GM21515 (cell line): ENCODE results near the gene GALNTL6.
"Not testable (repeated sequence)": the region's sequence is repeated elsewhere in the genome, so short reads cannot be mapped to it uniquely, and the experiment has no call there.

Experiments used
- ATAC-seq: cut with Tn5 transposase; IDR thresholded peaks from one replicate; pipeline ENCODE4 v1.9.1; 2021; ENCODE audit not compliant: unreplicated experiment

Gene GALNTL6

GRCh38 chr4:173042139-173042538, 1228.9 kb downstream of the GALNTL6 start:
- not testable (repeated sequence) for ATAC-seq

GRCh38 chr4:173044340-173044739, 1231.1 kb downstream of the GALNTL6 start:
- ATAC-seq, result no peak

DNA sequence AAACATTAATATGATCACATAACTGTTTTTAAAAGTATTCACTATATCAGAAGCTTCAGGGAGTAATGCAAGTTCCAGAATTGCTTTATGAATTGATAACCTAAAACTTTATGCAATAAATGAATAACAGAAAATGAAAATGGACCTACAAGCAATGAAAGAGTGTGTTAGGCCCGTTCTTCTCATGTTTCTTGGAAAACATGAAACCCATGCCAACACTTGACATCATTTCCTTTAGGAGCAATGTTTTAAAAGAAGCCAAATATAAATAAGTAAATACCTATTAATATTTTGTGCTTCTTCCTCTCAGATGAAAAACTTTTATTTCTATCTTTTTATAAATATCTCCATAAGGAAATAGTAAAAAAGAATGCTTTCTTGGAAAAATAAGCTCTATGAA, 1232.4 kb downstream of the GALNTL6 start:
- ATAC-seq, result no peak

- ATAC-seq, result no peak
Observed at GRCh38 chr4:173046144-173046543, 1232.9 kb downstream of the GALNTL6 start.

GRCh38 chr4:173046818-173047217, 1233.6 kb downstream of the GALNTL6 start:
- no peak for ATAC-seq

DNA sequence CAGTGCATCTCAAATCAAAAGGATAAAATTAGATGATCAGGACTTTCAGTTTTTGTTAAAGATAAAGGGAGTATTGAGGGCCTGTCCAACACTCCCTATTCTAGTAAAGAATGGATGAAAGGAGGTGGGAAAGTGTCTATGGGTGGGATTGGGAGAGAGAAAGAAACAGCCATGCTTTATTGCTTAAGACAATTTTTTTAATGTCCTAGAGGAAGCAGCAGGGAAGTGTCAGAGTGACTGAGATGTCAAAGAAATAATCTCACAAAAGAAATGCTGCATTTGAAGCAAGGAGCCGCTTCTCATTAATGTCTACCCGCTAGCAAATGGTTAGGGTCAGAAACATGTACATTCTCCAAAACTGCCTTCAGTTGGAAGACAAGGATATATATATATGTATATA, 1238.0 kb downstream of the GALNTL6 start:
- ATAC-seq, result no peak

DNA sequence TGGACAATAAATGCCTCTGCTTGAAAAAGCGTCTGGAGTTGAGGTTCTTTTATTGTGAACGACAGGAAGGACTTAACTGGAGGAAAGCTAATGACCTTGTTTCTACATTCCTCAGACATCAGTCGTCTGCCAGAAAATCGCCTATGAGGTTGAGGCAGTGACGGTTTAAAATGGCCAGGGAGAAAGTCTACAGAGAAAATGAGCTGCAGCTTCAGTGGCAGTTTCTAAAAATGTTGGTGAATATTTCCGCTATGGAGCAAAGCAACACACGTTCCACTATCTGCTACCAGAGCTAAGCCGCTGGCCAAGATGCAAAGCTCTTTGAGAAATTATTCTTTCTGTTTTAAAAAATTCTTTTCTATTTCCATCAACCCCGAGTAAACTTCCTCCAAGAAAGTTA, 1238.5 kb downstream of the GALNTL6 start:
- ATAC-seq, result no peak

DNA sequence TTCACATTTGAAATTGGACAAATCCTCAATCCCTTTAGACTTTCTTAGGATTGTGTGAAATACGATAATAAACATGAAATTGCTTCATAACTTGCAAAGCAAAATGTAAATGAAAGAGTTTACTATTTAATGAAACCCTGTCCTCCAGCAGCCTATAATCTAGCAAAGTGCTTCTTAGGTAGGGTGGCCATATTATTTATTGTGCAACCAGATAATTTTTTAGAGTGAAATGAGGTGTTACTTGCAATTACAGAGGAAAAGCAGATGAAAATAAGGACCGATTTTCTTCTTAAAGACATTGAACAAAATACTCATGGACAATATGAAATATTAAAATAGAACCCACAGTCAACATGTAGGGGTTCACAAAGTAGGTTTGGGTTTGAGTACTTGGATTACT, 1239.2 kb downstream of the GALNTL6 start:
- no peak for ATAC-seq

- no peak for ATAC-seq
Observed at GRCh38 chr4:173056271-173056670, 1243.1 kb downstream of the GALNTL6 start.

DNA sequence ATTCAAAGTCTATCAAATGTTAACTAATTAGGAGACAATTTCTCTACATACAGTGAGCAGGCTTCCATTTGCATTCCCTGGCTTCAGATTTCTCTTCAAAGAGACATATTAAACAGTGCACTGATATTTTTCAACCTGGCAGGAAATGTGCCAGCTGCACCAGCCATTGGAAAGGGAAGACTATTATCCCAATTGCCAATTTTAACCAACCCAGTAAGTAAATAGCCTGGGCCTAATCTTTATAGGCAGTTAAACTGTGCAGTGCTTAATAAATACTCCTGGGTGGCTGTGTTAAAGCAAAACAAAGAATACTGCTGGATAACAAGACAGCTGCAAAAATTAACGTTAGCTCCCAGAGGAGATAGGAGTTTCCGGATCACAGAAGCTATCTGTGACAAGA, 1243.5 kb downstream of the GALNTL6 start:
- ATAC-seq, result no peak

DNA sequence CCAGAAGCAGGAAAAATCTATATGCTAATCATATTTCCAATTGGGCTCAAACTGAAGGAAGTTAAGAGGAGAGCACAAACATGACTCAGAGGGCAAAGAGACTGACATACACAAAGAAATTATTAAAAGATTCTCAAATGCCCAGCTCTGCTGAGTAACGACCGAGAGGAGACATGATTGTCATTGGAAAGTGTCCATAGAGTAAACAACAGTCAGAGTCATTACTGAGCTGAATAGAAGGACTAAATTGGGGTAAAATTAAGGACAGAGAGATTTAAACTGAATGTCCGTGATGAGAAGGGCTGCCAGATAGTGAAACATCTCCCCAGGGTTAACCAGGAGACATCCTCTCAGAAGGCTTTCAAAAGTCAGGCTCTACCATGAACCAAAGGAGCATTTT, 1244.2 kb downstream of the GALNTL6 start:
- ATAC-seq, result no peak

GRCh38 chr4:173057901-173058300, 1244.7 kb downstream of the GALNTL6 start:
- ATAC-seq, result no peak

GRCh38 chr4:173061160-173061559, 1248.0 kb downstream of the GALNTL6 start:
- no peak for ATAC-seq

- no peak for ATAC-seq
Observed at GRCh38 chr4:173073939-173074500, 1260.8 kb downstream of the GALNTL6 start.

DNA sequence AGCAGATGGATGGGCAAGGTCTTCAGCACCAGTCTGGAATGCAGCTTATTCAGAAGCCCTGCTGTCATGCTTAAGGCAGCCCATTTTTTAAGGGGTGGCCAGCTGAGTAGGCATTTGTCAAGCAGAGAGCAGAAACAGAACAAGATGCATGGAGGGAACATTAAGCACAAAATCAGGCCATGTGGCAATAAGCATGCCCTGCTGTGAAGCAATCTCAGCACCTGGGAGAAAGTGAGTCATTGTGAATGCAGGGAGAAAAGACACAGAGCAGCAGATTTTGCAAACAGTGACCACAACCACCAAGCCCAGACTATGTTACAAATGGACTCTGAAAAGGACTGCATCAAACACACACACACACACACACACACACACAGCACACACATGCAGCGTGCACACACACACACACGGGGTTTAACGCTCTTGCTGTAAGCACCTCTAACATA, 1261.3 kb downstream of the GALNTL6 start:
- ATAC-seq, result no peak

DNA sequence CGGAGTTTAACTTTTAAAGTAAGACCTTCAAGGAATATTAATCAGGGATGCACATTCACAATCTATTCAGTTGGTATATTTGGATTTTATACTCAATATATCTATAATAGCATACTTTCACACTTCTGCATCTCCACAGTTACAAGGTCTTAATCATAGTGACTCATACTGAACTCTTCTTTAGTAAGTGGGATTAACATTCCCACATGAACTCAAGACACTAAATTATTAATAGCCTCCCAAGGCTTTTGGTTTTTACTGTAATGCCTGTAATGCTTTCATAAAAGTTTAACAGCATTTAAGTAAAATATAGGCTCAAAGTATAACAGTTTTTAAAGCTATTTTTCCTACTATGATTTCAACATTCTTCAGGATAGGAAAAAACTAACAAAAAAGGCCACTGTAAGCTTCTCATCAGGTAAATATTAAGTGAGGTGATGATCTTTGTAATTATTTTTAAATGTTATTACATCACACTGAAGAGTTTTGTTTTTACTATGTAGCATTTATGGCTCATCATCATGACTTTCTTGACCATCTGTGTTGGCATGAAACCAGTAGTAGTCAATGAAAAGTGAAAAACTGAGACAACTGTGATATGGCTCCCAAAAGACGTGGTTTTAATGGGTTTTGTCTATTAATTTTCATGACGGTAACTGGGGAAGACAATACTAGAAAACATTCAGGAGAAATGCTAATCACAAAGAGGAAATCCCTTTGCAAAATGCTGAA, 1263.9 kb downstream of the GALNTL6 start:
- no peak for ATAC-seq

GRCh38 chr4:173088144-173088543, 1274.9 kb downstream of the GALNTL6 start:
- no peak for ATAC-seq
